H1 (cell line): ENCODE data around the gene GGN. TPM values are rescaled to one million over a fixed set of nuclear protein-coding genes. Genes with fewer than 3 reads are reported as not detected.

Source experiments
- CHD1 ChIP-seq: IDR thresholded peaks from 2 replicates; pipeline ENCODE4 v1.6.1; 2012; ENCODE audit warnings: low read depth, low read length, improper control_type of control experiment
- CHD7 ChIP-seq: fragments of 300-600 bp; sonication (generic); IDR thresholded peaks from 2 replicates; pipeline ENCODE4 v1.7.1; 2012; ENCODE audit warnings: low read length, moderate library complexity, mild to moderate bottlenecking, inconsistent platforms; ENCODE audit not compliant: insufficient replicate concordance
- E2F6 ChIP-seq: IDR thresholded peaks from 2 replicates; pipeline ENCODE4 v1.6.1; 2012; ENCODE audit warnings: inconsistent platforms
- GTF2F1 ChIP-seq: IDR thresholded peaks from 2 replicates; pipeline ENCODE4 v1.6.1; 2012; ENCODE audit warnings: low read depth, low read length, improper control_type of control experiment, borderline replicate concordance
- HDAC2 ChIP-seq, 2 experiments: fragments of 300-600 bp in 1 of 2; sonication (generic) in 1 of 2; IDR thresholded peaks; 2 replicates each; pipeline ENCODE4 v1.6.1; 2011 to 2012; ENCODE audit warnings: low read depth in 2 of 2, low read length in 2 of 2, mild to moderate bottlenecking in 2 of 2, moderate library complexity in 2 of 2, borderline replicate concordance in 1 of 2, inconsistent platforms in 1 of 2
- JUND ChIP-seq: IDR thresholded peaks from 2 replicates; pipeline ENCODE4 v1.6.1; 2011; ENCODE audit warnings: mild to moderate bottlenecking, improper control_type of control experiment, low read length
- MAFK ChIP-seq: IDR thresholded peaks from 2 replicates; pipeline ENCODE4 v1.6.1; 2012; ENCODE audit warnings: low read depth, mild to moderate bottlenecking, improper control_type of control experiment, low read length
- RXRA ChIP-seq: IDR thresholded peaks from 2 replicates; pipeline ENCODE4 v1.6.1; 2011; ENCODE audit warnings: low read depth, mild to moderate bottlenecking, low read length, moderate library complexity; ENCODE audit not compliant: insufficient read depth
- SIRT6 ChIP-seq: IDR thresholded peaks from one replicate; pipeline ENCODE4 v1.7.1; 2012; ENCODE audit warnings: low read length, inconsistent platforms
- SP4 ChIP-seq: IDR thresholded peaks from 2 replicates; pipeline ENCODE4 v1.6.1; 2012; ENCODE audit warnings: low read length, inconsistent platforms
- polyA plus RNA-seq, 7 experiments: library from polyadenylated mRNA; depleted of rRNA in 3 of 7; stranded (reverse) in 5 of 7; unstranded in 2 of 7; fragments of >200 nt in 5 of 7; fragments of 200-250 nt in 2 of 7; gene quantifications; 1 replicate in 5 of 7; 2 replicates in 1 of 7; 4 replicates in 1 of 7; pipeline versions ENCODE4 v1.2.1 to v1.2.3, GENCODE V29; 2011 to 2013; ENCODE audit warnings: missing spikeins in 2 of 7, mixed read lengths in 2 of 7
- total RNA-seq: library from RNA; stranded (reverse); fragmentation: NEBNext Ultra II Directional; extraction: Animal tissue kit (Norgen Biotek cat#: 25700); gene quantifications from 2 replicates; pipeline ENCODE4 v1.2.1, GENCODE V29; 2021

GGN gene
- total and polyA plus RNA-seq, 2 of the 8 experiments (the other 6 are each of a cell fraction or from before 2014, with no cell fraction given) = 0.47 to 1.2 TPM

GRCh38 chr19:38336638-38337359 lies 51.0 kb downstream of the GGN start (continued):
- no peak for TF ChIP-seq CHD7
- TF ChIP-seq JUND = no peak
- TF ChIP-seq SP4 = peak; percentile 64; the same call in 1 of the 2 replicates
- TF ChIP-seq E2F6 = no peak
- no peak for TF ChIP-seq CHD1
- no peak for TF ChIP-seq GTF2F1
- TF ChIP-seq MAFK = no peak
- no peak for TF ChIP-seq RXRA
- no peak for TF ChIP-seq SIRT6
- peak in 1 of 2 experiments; percentile 51; a peak in 2 of 4 replicates for TF ChIP-seq HDAC2 (IDR thresholded peaks at IDR 0.05; ENCODE audit: borderline replicate concordance in 1 of 2, low read depth in 2 of 2, low read length in 2 of 2)
